Neural crest cell (in vitro differentiated cells): Measurements from ENCODE around the gene SLC27A1. TPM values are rescaled to one million over a fixed set of nuclear protein-coding genes. Genes with fewer than 3 reads are reported as not detected.
"Not testable (repeated sequence)": the region's sequence is repeated elsewhere in the genome, so short reads cannot be mapped to it uniquely, and the experiment has no call there.

ENCODE experiments used
- DNase-seq: peaks from one replicate; pipeline ENCODE4 v3.0.0; 2021; ENCODE audit warnings: low read depth, mixed read lengths, low spot score
- H3K27ac Mint-ChIP-seq: one replicate; pipeline ENCODE4 v1.8.0; 2021; ENCODE audit warnings: mild to moderate bottlenecking, mixed read lengths; ENCODE audit not compliant: unreplicated experiment
- H3K27me3 Mint-ChIP-seq: 2 replicates; pipeline ENCODE4 v1.8.0; 2021; ENCODE audit warnings: low read depth, mild to moderate bottlenecking, mixed read lengths
- H3K36me3 Mint-ChIP-seq: 2 replicates; pipeline ENCODE4 v1.8.0; 2021; ENCODE audit warnings: low read depth, mild to moderate bottlenecking, mixed read lengths
- H3K4me1 Mint-ChIP-seq: 2 replicates; pipeline ENCODE4 v1.8.0; 2021; ENCODE audit warnings: mixed read lengths
- H3K4me3 Mint-ChIP-seq: one replicate; pipeline ENCODE4 v1.8.0; 2021; ENCODE audit warnings: mild to moderate bottlenecking, mixed read lengths
- H3K9me3 Mint-ChIP-seq: 2 replicates; pipeline ENCODE4 v1.8.0; 2021; ENCODE audit warnings: mixed read lengths
- total RNA-seq: library from RNA; stranded (reverse); gene quantifications from 2 replicates; pipeline ENCODE4 v1.2.1, GENCODE V29; 2021
- TF ChIP-seq, protein P1 (sequence below): fragments of 200-600 bp; sonication (generic); conservative IDR thresholded peaks from 2 replicates; pipeline ENCODE4 v1.5.0; 2021; ENCODE audit warnings: antibody characterized with exemption, mild to moderate bottlenecking

The SLC27A1 gene
- total RNA-seq, 1 donor from 2014 or later, result 17.4 TPM

DNA sequence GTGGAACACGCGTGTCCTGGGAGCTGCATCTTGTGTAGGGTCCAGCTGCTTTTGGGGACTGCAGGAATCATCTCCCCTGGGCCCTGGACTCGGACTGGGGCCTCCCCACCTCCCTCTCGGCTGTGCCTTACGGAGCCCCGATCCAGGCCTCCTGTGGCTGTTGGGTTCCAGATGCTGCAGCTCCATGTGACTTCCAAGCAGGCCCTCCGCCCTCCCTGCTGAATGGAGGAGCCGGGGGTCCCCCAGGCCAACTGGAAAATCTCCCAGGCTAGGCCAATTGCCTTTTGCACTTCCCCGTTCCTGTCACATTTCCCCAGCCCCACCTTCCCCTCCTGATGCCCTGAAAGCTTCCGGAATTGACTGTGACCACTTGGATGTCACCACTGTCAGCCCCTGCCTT is 34.9 kb downstream of the SLC27A1 start:
- Mint-ChIP-seq H3K4me3 (no peak overlapping the region), H3K27me3 (peaks cover 4% of the 10 kb centered on the region), H3K27ac (no peak overlapping the region)

DNA sequence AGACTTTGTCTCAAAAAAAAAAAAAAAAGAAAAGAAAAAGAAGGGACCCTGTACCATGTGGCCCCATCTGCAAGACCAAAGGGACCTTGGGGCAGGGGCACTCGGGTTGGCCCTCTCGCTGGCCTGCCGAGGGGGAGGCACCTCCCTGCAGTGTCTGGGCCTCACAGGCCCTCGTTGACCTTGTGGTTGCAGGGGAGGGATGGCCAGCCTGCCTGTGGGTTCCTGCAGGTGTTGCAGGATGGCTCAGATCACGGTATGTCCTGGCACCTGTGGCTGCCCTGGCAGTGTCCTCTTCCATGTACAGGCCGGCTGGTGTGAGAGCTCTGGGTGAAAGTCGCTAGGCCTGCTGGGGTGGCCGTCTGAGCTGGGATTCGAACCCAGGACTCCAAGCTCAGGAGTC is 36.4 kb downstream of the SLC27A1 start:
- Mint-ChIP-seq H3K4me1 (peaks cover 21% of the 10 kb centered on the region), H3K36me3 (peaks cover 9% of the 10 kb centered on the region), H3K9me3 (no peaks in the 10 kb centered on the region), H3K27ac (no peak overlapping the region), H3K27me3 (peaks cover 4% of the 10 kb centered on the region), H3K4me3 (no peak overlapping the region)
- TF ChIP-seq, protein P1, sequence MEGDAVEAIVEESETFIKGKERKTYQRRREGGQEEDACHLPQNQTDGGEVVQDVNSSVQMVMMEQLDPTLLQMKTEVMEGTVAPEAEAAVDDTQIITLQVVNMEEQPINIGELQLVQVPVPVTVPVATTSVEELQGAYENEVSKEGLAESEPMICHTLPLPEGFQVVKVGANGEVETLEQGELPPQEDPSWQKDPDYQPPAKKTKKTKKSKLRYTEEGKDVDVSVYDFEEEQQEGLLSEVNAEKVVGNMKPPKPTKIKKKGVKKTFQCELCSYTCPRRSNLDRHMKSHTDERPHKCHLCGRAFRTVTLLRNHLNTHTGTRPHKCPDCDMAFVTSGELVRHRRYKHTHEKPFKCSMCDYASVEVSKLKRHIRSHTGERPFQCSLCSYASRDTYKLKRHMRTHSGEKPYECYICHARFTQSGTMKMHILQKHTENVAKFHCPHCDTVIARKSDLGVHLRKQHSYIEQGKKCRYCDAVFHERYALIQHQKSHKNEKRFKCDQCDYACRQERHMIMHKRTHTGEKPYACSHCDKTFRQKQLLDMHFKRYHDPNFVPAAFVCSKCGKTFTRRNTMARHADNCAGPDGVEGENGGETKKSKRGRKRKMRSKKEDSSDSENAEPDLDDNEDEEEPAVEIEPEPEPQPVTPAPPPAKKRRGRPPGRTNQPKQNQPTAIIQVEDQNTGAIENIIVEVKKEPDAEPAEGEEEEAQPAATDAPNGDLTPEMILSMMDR, result no peak
- no peak for DNase-seq

More for the DNA sequence above, 34.9 kb downstream of the SLC27A1 start:
- TF ChIP-seq, protein P1, result no peak
- Mint-ChIP-seq H3K4me1 (peaks cover 12% of the 10 kb centered on the region), H3K36me3 (peaks cover 6% of the 10 kb centered on the region), H3K9me3 (no peaks in the 10 kb centered on the region)
- DNase-seq, result no peak

DNA sequence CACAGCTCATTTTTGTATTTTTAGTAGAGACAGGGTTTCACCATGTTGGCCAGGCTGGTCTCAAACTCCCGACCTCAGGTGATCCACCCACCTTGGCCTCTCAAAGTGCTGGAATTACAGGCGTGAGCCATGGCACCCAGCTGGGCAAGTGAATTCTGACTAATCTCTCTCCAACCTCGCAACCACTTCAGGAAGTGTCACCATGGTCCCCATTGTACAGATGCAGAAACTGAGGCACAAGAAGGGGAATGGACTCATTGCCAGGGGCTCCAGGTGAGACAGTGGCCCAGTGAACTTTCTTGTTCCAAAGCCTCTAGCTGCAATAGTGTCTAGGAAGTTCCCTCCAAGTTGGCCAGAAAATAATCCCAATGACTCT is 38.2 kb downstream of the SLC27A1 start:
- H3K4me3 Mint-ChIP-seq, result peak overlapping the region; percentile 87
- H3K27ac Mint-ChIP-seq, result peak overlapping the region; percentile 50
- H3K9me3 Mint-ChIP-seq, result not testable (repeated sequence)

DNA sequence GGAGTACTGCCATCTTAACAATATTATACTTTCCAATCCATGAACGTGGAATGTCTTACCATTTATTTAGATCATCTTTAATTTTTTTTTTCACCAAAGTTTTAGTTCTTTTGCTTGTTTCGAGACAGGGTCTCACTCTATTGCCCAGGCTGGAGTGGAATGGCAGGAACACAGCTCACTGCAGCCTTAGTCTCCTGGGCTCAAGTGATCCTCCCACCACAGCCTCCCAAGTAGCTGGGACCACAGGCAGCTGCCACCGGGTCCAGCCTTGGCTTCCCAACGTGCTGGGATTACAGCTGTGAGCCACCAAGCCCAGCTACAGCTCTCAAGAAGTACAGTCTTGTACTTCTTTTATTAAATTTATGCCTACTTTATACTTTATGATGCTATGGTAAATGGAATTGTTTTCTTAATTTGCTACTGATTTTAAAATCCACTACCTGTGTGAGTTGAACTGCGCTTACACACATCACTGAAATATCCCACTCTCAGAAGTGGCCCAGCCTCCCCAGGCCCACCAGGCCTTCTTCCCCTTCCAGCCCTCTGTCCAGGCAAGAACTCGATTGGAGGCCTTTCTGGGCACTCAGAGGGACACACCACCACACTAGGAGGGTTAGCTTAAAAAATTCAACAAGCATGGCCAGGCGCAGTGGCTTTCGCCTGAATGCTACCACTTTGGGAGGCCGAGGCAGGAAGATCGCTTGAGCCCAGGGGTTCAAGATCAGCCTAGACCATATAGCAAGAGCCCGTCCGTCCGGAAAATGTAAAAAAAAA is 40.1 kb downstream of the SLC27A1 start:
- TF ChIP-seq, protein P1, result no peak
- peaks cover 31% of the 10 kb centered on the region for H3K4me1 Mint-ChIP-seq
- no peak for DNase-seq
- H3K4me3 Mint-ChIP-seq, result peak overlapping the region; percentile 96
- peaks cover 9% of the 10 kb centered on the region for H3K36me3 Mint-ChIP-seq
- H3K9me3 Mint-ChIP-seq, result no peaks in the 10 kb centered on the region
- H3K27me3 Mint-ChIP-seq, result peaks cover 4% of the 10 kb centered on the region
- peak overlapping the region; percentile 94 for H3K27ac Mint-ChIP-seq

More for the DNA sequence above, 38.2 kb downstream of the SLC27A1 start:
- not testable (repeated sequence) for H3K36me3 Mint-ChIP-seq, DNase-seq, H3K27me3 Mint-ChIP-seq
- H3K4me1 Mint-ChIP-seq, result peaks cover 31% of the 10 kb centered on the region

DNA sequence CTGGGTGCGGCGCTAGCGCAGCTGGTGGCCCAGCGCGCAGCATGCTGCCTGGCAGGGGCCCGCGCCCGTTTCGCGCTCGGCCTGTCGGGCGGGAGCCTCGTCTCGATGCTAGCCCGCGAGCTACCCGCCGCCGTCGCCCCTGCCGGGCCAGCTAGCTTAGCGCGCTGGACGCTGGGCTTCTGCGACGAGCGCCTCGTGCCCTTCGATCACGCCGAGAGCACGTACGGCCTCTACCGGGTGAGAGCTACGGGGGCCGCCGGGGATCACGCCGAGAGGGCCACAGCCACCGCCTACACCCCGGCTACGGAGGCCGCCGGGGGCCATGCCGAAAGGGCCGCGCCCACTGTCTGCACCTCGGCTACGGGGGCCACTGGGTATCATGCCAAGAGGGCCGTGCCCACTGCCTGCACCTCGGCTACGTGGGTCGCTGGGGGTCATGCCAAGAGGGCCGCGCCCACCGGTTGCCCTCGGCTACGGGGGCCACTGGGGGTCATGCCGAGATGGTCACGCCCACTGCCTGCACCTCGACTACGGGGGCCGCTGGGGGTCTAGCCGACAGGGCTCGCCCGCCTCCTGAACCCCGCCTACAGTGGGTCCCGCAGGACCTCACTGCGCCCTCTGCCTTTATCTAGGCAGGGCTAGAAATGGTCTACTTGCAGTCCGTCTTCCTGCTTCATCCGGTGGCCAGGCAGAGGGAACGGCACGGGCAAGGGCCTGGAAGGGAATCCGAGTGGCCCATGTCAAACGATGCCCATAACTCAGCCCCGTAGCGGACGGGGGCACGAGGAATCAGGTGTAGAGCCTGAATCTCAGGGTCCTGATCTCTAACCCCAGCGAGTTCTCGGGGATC is 41.6 kb downstream of the SLC27A1 start:
- Mint-ChIP-seq H3K9me3 (no peaks in the 10 kb centered on the region), H3K27me3 (peaks cover 4% of the 10 kb centered on the region), H3K4me1 (peaks cover 31% of the 10 kb centered on the region), H3K27ac (no peak overlapping the region), H3K4me3 (peak overlapping the region; percentile 96), H3K36me3 (peaks cover 15% of the 10 kb centered on the region)
- TF ChIP-seq, protein P1, result no peak
- peak; percentile 65 for DNase-seq

DNA sequence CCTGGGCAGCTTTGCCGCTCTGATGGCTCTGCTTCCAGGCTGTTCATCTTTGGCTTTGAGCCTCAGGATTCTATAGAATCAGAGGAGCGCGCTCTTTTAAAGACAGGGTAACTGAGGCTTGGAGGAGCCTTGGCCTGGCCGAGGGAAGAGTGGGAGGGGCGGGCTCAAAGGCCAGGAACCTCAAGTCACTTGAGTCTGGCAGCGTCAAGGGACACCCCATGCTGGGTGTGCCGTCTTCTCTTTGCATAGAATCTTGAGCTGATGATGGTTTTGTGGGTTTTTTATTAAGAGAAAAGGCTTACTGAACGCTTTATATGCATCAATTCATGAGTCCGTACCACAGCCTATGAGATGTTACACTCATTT is 42.2 kb downstream of the SLC27A1 start:
- Mint-ChIP-seq H3K36me3 (peaks cover 20% of the 10 kb centered on the region), H3K4me3 (peak overlapping the region; percentile 95), H3K9me3 (no peaks in the 10 kb centered on the region), H3K4me1 (peaks cover 30% of the 10 kb centered on the region), H3K27ac (no peak overlapping the region), H3K27me3 (peaks cover 4% of the 10 kb centered on the region)
- TF ChIP-seq, protein P1, result no peak
- DNase-seq, result no peak
